WTC11 (cell line): ENCODE results near the gene AKT1. TPM values are rescaled to one million over a fixed set of nuclear protein-coding genes. Genes with fewer than 3 reads are reported as not detected.

Experiments
- ATAC-seq: fragments of 200-7000 bp; cut with Tn5 transposase; 2 replicates; pipeline ENCODE4 v1.10.0; 2021; ENCODE audit warnings: mild to moderate bottlenecking, moderate library complexity
- CTCF ChIA-PET: fragments of 300-600 bp; sonication (Branson Sonifier 250); formaldehyde crosslinking; loops from one replicate; lab custom pipeline; 2021; ENCODE audit warnings: antibody characterized with exemption; lab: Charles Lee
- POLR2A ChIA-PET: fragments of 350-600 bp; sonication (Branson Sonifier 250); formaldehyde crosslinking; loops from one replicate; lab custom pipeline; 2021; ENCODE audit warnings: antibody characterized with exemption; lab: Charles Lee
- DNase-seq: peaks from one replicate; pipeline ENCODE4 v3.0.0; 2021; ENCODE audit warnings: low spot score
- H3K27ac Mint-ChIP-seq: 2 replicates; pipeline ENCODE4 v1.8.0; 2021; ENCODE audit warnings: mixed read lengths
- H3K27me3 Mint-ChIP-seq: 2 replicates; pipeline ENCODE4 v1.8.0; 2021; ENCODE audit warnings: low read depth, mild to moderate bottlenecking, moderate library complexity, mixed read lengths
- H3K36me3 Mint-ChIP-seq: 2 replicates; pipeline ENCODE4 v1.8.0; 2021; ENCODE audit warnings: mixed read lengths
- H3K4me1 Mint-ChIP-seq: 2 replicates; pipeline ENCODE4 v1.8.0; 2022; ENCODE audit warnings: mixed read lengths
- H3K4me3 Mint-ChIP-seq: 2 replicates; pipeline ENCODE4 v1.8.0; 2021; ENCODE audit warnings: mild to moderate bottlenecking, moderate library complexity, mixed read lengths
- H3K9me3 Mint-ChIP-seq: 2 replicates; pipeline ENCODE4 v1.8.0; 2021; ENCODE audit warnings: mixed read lengths
- ATF1 ChIP-seq: sonication (generic); formaldehyde crosslinking; IDR thresholded peaks from 2 replicates; pipeline ENCODE4 v1.8.1; 2023; ENCODE audit warnings: mild to moderate bottlenecking, moderate library complexity, missing genetic modification reagents
- E2F1 ChIP-seq: sonication (generic); formaldehyde crosslinking; IDR thresholded peaks from 2 replicates; pipeline ENCODE4 v1.8.0; 2022; ENCODE audit warnings: mild to moderate bottlenecking, missing genetic modification reagents
- EMX1 ChIP-seq: fragments of 250-450 bp; sonication (Bioruptor Pico); IDR thresholded peaks from 2 replicates; pipeline ENCODE4 v1.8.0; 2021; ENCODE audit warnings: mild to moderate bottlenecking
- GABPB1 ChIP-seq: sonication (generic); formaldehyde crosslinking; IDR thresholded peaks from 2 replicates; pipeline ENCODE4 v1.8.1; 2023; ENCODE audit warnings: mild to moderate bottlenecking, missing genetic modification reagents
- HMGA2 ChIP-seq: fragments of 250-450 bp; sonication (Bioruptor Pico); IDR thresholded peaks from 2 replicates; pipeline ENCODE4 v1.4.0; 2021; ENCODE audit warnings: mild to moderate bottlenecking, moderate library complexity
- JUN ChIP-seq: sonication (generic); formaldehyde crosslinking; IDR thresholded peaks from 2 replicates; pipeline ENCODE4 v1.8.0; 2023; ENCODE audit warnings: mild to moderate bottlenecking, missing genetic modification reagents
- NFE2L1 ChIP-seq: sonication (generic); formaldehyde crosslinking; IDR thresholded peaks from 2 replicates; pipeline ENCODE4 v1.8.1; 2023; ENCODE audit warnings: missing genetic modification reagents
- NR3C1 ChIP-seq: sonication (generic); formaldehyde crosslinking; conservative IDR thresholded peaks from 2 replicates; pipeline ENCODE4 v1.8.1; 2023; ENCODE audit warnings: low read depth, mild to moderate bottlenecking, missing genetic modification reagents
- SOX15 ChIP-seq: fragments of 250-450 bp; sonication (Bioruptor Pico); IDR thresholded peaks from 2 replicates; pipeline ENCODE4 v1.9.0; 2021; ENCODE audit warnings: mild to moderate bottlenecking
- ZBTB43 ChIP-seq: sonication (generic); formaldehyde crosslinking; IDR thresholded peaks from 2 replicates; pipeline ENCODE4 v1.8.1; 2023; ENCODE audit warnings: mild to moderate bottlenecking, missing genetic modification reagents
- ZNF263 ChIP-seq: sonication (generic); formaldehyde crosslinking; IDR thresholded peaks from 2 replicates; pipeline ENCODE4 v1.8.1; 2022; ENCODE audit warnings: low read depth, mild to moderate bottlenecking, moderate library complexity, missing genetic modification reagents
- ZSCAN18 ChIP-seq: fragments of 250-450 bp; sonication (Bioruptor Pico); IDR thresholded peaks from 2 replicates; pipeline ENCODE4 v2.1.2; 2022; ENCODE audit warnings: mild to moderate bottlenecking, moderate library complexity
- total RNA-seq: library from RNA; stranded (reverse); gene quantifications from 3 replicates; pipeline ENCODE4 v1.2.3, GENCODE V29; 2021
- TF ChIP-seq, protein P1 (sequence below): fragments of 250-450 bp; sonication (Bioruptor Pico); conservative IDR thresholded peaks from 2 replicates; pipeline ENCODE4 v1.9.0; 2021; ENCODE audit warnings: mild to moderate bottlenecking
- TF ChIP-seq, protein P2 (sequence below): sonication (generic); formaldehyde crosslinking; IDR thresholded peaks from 2 replicates; pipeline ENCODE4 v1.8.1; 2022; ENCODE audit warnings: mild to moderate bottlenecking, missing genetic modification reagents, moderate library complexity, borderline replicate concordance
- TF ChIP-seq, protein P3 (sequence below): fragments of 250-450 bp; sonication (Bioruptor Pico); IDR thresholded peaks from 2 replicates; pipeline ENCODE4 v1.9.0; 2021; ENCODE audit warnings: mild to moderate bottlenecking
- TF ChIP-seq, protein P4 (sequence below): fragments of 250-450 bp; sonication (Bioruptor Pico); IDR thresholded peaks from 2 replicates; pipeline ENCODE4 v1.8.0; 2021; ENCODE audit warnings: mild to moderate bottlenecking
- TF ChIP-seq, protein P5 (sequence below): sonication (generic); formaldehyde crosslinking; IDR thresholded peaks from 2 replicates; pipeline ENCODE4 v1.8.1; 2023; ENCODE audit warnings: mild to moderate bottlenecking, missing genetic modification reagents, moderate library complexity
- TF ChIP-seq, protein P6 (sequence below): sonication (generic); formaldehyde crosslinking; IDR thresholded peaks from 2 replicates; pipeline ENCODE4 v1.8.0; 2023; ENCODE audit warnings: missing genetic modification reagents

The AKT1 gene
- total RNA-seq, 1 experiment from 2014 or later = 121 TPM

DNA sequence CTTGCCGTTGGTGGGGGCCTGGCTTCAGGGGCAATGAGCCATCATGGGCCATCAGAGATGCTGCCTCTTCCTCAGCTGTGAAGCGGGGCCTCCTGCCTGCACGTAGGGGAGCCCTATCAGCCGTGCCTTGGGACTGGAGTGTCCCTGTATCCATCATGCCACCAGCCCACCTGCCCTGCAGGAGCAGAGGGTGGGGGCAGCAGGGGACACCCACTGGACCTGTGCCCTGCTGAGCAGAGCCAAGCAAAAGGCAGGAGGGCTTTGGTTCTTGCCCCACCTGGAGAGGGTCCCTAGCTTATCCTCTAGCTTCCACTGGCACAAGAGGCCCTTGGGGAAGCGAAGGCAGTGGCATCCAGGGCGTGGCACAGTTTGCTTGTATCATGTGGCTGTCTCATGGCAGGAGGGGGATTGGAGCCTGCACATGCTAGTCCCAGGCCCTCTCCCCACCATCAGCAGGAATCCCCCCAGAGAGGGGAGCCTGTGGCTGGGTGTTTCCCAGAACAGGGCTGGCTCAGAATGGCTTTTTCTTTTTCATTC is 61.4 kb downstream of the AKT1 start:
- CTCF ChIA-PET = interaction anchor here (1.0 to 1.4 kb wide), 3 partner anchors 9 to 92 kb away, joined by 3 to 5 read pairs (median 4); no protein-coding TSS in a partner anchor
- no peaks in the 10 kb centered on the region for H3K9me3 Mint-ChIP-seq

GRCh38 chr14:104732931-104733681 is 62.4 kb downstream of the AKT1 start:
- DNase-seq (no peak), ATAC-seq (no peak)
- ChIA-PET CTCF (interaction anchor here (1.0 to 1.4 kb wide), 4 partner anchors 8 to 93 kb away, joined by 3 to 5 read pairs (median 4); no protein-coding TSS in a partner anchor), POLR2A (no interaction called here)
- Mint-ChIP-seq H3K4me3 (no peak overlapping the region), H3K4me1 (no peaks in the 10 kb centered on the region), H3K27me3 (peaks cover 3% of the 10 kb centered on the region; the same call in 1 of the 2 replicates), H3K27ac (no peak overlapping the region), H3K36me3 (no peaks in the 10 kb centered on the region), H3K9me3 (no peaks in the 10 kb centered on the region)
- TF ChIP-seq, protein P1, sequence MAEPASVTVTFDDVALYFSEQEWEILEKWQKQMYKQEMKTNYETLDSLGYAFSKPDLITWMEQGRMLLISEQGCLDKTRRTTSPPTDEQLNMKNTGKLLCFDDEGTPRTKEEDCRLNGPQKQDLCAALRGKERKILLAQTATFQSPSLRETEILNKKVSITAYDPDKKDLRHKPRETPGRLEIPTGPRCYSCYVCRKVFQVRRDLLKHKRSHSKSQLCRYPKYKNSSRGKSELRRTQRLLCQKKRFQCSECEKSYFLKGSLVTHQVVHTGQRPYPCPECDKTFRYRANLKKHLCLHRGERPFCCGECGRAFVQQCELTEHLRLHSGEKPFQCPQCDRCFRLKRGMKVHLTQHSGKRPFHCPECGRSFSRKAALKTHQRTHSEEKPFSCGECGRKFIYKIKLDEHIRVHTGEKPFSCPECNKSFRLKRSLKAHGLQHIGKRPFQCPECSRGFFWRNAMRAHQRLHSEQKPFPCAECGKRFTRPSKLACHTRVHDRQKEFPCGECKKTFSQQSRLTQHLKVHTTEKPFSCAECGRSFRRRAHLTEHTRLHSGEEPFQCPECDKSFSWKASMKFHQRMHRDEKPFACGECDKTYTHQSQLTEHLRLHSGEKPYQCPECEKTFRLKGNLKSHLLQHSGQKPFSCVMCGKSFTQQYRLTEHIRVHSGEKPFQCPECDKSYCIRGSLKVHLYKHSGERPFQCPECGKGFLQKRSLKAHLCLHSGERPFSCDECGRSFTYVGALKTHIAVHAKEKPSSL (CRISPR knock-in tag) = no peak
- TF ChIP-seq NR3C1 (CRISPR knock-in tag) (no peak), ATF1 (no peak), ZBTB43 (no peak)
- TF ChIP-seq, protein P2, sequence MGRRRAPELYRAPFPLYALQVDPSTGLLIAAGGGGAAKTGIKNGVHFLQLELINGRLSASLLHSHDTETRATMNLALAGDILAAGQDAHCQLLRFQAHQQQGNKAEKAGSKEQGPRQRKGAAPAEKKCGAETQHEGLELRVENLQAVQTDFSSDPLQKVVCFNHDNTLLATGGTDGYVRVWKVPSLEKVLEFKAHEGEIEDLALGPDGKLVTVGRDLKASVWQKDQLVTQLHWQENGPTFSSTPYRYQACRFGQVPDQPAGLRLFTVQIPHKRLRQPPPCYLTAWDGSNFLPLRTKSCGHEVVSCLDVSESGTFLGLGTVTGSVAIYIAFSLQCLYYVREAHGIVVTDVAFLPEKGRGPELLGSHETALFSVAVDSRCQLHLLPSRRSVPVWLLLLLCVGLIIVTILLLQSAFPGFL (CRISPR knock-in tag) = no peak
- TF ChIP-seq, protein P3, sequence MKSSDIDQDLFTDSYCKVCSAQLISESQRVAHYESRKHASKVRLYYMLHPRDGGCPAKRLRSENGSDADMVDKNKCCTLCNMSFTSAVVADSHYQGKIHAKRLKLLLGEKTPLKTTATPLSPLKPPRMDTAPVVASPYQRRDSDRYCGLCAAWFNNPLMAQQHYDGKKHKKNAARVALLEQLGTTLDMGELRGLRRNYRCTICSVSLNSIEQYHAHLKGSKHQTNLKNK (CRISPR knock-in tag) = no peak

More for the DNA sequence above, 61.4 kb downstream of the AKT1 start:
- no peak for DNase-seq
- POLR2A ChIA-PET = no interaction called here
- Mint-ChIP-seq H3K4me3 (no peak overlapping the region), H3K4me1 (no peaks in the 10 kb centered on the region), H3K36me3 (no peaks in the 10 kb centered on the region), H3K27ac (no peak overlapping the region), H3K27me3 (no peaks in the 10 kb centered on the region)
- no peak for ATAC-seq
- TF ChIP-seq NFE2L1 (CRISPR knock-in tag) (no peak), JUN (CRISPR knock-in tag) (no peak), E2F1 (CRISPR knock-in tag) (no peak), GABPB1 (CRISPR knock-in tag) (no peak), HMGA2 (CRISPR knock-in tag) (no peak), EMX1 (CRISPR knock-in tag) (no peak), SOX15 (CRISPR knock-in tag) (no peak), ZSCAN18 (no peak), ZNF263 (CRISPR knock-in tag) (no peak)
- TF ChIP-seq, protein P3 (CRISPR knock-in tag) = no peak
- TF ChIP-seq, protein P4, sequence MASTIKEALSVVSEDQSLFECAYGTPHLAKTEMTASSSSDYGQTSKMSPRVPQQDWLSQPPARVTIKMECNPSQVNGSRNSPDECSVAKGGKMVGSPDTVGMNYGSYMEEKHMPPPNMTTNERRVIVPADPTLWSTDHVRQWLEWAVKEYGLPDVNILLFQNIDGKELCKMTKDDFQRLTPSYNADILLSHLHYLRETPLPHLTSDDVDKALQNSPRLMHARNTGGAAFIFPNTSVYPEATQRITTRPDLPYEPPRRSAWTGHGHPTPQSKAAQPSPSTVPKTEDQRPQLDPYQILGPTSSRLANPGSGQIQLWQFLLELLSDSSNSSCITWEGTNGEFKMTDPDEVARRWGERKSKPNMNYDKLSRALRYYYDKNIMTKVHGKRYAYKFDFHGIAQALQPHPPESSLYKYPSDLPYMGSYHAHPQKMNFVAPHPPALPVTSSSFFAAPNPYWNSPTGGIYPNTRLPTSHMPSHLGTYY (CRISPR knock-in tag) = no peak
- TF ChIP-seq, protein P5, sequence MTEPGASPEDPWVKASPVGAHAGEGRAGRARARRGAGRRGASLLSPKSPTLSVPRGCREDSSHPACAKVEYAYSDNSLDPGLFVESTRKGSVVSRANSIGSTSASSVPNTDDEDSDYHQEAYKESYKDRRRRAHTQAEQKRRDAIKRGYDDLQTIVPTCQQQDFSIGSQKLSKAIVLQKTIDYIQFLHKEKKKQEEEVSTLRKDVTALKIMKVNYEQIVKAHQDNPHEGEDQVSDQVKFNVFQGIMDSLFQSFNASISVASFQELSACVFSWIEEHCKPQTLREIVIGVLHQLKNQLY (CRISPR knock-in tag) = no peak
- TF ChIP-seq, protein P6, sequence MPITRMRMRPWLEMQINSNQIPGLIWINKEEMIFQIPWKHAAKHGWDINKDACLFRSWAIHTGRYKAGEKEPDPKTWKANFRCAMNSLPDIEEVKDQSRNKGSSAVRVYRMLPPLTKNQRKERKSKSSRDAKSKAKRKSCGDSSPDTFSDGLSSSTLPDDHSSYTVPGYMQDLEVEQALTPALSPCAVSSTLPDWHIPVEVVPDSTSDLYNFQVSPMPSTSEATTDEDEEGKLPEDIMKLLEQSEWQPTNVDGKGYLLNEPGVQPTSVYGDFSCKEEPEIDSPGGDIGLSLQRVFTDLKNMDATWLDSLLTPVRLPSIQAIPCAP (CRISPR knock-in tag) = no peak
